Measurements from ENCODE around the gene TMEM132D.

Gene TMEM132D

DNA sequence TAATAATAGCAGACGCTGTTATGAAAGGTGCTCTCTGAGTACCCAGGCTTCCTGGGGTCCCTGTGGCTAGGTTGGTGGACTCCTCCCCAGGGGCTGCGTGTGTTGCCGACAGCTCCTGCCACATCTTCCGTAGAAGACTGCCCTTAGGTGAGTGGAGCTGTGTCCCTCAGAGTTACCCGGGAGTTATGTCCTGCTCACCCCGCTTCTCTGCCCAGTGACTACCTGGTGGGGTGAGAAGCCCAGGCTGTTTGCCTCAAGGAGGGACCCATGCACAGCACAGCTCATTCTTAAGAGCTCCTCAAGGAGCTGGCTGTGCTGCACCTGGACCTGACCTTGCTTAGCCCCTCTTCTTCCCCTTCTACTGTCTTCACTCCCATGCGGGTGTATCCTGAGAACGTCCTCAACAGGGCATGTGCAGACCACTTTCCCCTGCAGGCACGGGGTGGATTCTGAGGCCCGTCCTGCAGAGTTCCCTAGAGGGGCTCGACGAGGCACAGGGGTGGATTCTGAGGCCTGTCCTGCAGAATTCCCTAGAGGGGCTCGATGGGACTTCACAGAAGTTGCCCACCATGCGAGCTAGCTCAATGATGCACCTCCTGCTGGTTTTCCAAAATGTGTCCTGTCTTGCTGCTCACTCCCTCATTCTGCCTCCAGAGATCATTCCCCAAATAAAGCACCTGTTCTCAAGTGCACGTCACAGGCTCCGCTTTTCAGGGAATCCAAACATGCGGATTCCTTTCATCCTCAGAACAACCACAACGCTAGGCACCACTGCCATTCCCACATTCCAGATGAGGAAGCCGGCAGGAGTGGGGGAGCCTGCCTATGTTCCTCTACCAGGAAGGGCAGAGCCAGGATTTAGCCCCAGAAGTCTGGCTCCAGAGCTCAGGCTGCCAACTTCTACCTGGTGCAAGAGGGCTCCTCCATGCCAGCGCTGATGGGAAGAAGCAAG, 818.7 kb downstream of the TMEM132D start:
- no peak overlapping the region for H3K27ac ChIP-seq

DNA sequence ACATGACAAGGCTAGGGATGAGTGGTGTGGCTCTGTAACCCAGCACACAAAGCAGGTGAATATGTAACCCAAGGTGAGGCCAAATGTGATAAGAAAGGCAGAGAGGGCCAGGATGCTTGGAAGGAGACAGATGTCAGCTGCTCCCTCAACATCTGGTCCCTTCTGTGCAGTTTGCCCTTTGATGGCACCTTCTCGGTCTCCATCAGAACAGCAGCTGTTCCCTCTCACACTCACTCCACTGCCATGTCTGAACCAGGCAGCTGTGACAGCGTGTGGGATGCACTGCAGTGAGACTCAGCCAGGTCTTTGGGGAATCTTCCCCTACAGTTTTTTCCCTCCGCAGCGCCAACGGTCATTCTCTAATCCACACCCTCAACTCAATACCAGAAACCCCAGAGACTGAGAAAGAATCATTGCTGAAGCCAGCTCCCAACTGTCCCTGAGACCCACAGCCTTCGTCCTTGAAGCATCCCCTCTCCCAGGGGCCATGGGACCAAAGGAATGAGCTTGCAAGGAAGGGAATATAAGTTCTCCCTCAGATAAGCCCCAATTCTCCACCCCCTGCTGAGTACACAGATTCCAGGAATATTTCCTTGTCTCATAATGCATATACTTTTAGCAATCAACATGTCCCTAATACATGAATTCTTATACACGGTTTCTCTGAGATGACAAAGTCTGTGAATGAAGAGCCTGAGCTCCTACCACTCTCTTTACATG, 820.5 kb downstream of the TMEM132D start:
- no peaks in the 10 kb centered on the region for H3K79me2 ChIP-seq (ENCODE audit: insufficient read depth, low read depth)

More for the DNA sequence above, 818.7 kb downstream of the TMEM132D start:
- no peak overlapping the region for H3K9ac ChIP-seq
- H3K36me3 ChIP-seq (ENCODE audit: insufficient read depth) = no peaks in the 10 kb centered on the region
- no peaks in the 10 kb centered on the region for H4K20me1 ChIP-seq (ENCODE audit: insufficient read depth)
- no peak overlapping the region for H3K4me3 ChIP-seq (IDR thresholded peaks at IDR 0.05; ENCODE audit: insufficient read depth, low read depth, low read length)
- H2AFZ ChIP-seq (ENCODE audit: low read depth) = no peak overlapping the region
- H3K27me3 ChIP-seq (ENCODE audit: insufficient read depth, low read depth) = no peaks in the 10 kb centered on the region
- H3K79me2 ChIP-seq (ENCODE audit: insufficient read depth, low read depth) = no peaks in the 10 kb centered on the region
- no peak overlapping the region for H3K4me2 ChIP-seq
- TF ChIP-seq, protein P1, sequence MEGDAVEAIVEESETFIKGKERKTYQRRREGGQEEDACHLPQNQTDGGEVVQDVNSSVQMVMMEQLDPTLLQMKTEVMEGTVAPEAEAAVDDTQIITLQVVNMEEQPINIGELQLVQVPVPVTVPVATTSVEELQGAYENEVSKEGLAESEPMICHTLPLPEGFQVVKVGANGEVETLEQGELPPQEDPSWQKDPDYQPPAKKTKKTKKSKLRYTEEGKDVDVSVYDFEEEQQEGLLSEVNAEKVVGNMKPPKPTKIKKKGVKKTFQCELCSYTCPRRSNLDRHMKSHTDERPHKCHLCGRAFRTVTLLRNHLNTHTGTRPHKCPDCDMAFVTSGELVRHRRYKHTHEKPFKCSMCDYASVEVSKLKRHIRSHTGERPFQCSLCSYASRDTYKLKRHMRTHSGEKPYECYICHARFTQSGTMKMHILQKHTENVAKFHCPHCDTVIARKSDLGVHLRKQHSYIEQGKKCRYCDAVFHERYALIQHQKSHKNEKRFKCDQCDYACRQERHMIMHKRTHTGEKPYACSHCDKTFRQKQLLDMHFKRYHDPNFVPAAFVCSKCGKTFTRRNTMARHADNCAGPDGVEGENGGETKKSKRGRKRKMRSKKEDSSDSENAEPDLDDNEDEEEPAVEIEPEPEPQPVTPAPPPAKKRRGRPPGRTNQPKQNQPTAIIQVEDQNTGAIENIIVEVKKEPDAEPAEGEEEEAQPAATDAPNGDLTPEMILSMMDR (conservative IDR thresholded peaks at IDR 0.05; ENCODE audit: low read depth, low read length) = no peak
- H3K4me1 ChIP-seq (ENCODE audit: low read depth, poor library complexity, severe bottlenecking) = no peaks in the 10 kb centered on the region

DNA sequence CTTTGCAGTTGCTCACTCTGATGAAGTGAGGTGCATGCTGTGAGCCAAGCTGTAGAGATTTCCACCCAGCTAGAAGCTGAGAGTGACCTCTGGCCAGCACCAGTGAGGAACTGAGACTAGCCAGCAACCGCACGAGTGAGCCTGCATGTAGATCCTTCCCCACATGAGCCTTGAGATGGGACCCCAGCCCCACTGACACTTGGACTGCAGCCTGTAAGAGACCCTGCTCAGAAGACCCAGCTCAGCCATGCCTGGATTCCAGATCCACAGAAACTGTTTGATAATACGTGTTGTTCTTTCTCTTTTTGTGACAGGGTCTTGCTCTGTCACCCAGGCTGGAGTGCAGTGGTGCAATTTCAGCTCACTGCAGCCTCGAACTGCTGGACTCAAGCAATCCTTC, 821.4 kb downstream of the TMEM132D start:
- Histone ChIP-seq H3K4me2 (no peak overlapping the region), H4K20me1 (ENCODE audit: insufficient read depth) (no peaks in the 10 kb centered on the region), H3K27ac (no peak overlapping the region), H3K36me3 (ENCODE audit: insufficient read depth) (no peaks in the 10 kb centered on the region), H3K4me1 (ENCODE audit: low read depth, poor library complexity, severe bottlenecking) (no peaks in the 10 kb centered on the region), H3K9ac (no peak overlapping the region), H3K79me2 (ENCODE audit: insufficient read depth, low read depth) (no peaks in the 10 kb centered on the region), H3K4me3 (IDR thresholded peaks at IDR 0.05; ENCODE audit: insufficient read depth, low read depth, low read length) (no peak overlapping the region), H2AFZ (ENCODE audit: low read depth) (no peak overlapping the region), H3K27me3 (ENCODE audit: insufficient read depth, low read depth) (no peaks in the 10 kb centered on the region)
- TF ChIP-seq, protein P1 (conservative IDR thresholded peaks at IDR 0.05; ENCODE audit: low read depth, low read length) = no peak

More for the DNA sequence above, 820.5 kb downstream of the TMEM132D start:
- no peaks in the 10 kb centered on the region for H3K4me1 ChIP-seq (ENCODE audit: low read depth, poor library complexity, severe bottlenecking)
- H4K20me1 ChIP-seq (ENCODE audit: insufficient read depth) = no peaks in the 10 kb centered on the region
- no peak overlapping the region for H3K9ac ChIP-seq
- H3K4me3 ChIP-seq (IDR thresholded peaks at IDR 0.05; ENCODE audit: insufficient read depth, low read depth, low read length) = no peak overlapping the region
- TF ChIP-seq, protein P1 (conservative IDR thresholded peaks at IDR 0.05; ENCODE audit: low read depth, low read length) = no peak
- H2AFZ ChIP-seq (ENCODE audit: low read depth) = no peak overlapping the region
- H3K36me3 ChIP-seq (ENCODE audit: insufficient read depth) = no peaks in the 10 kb centered on the region
- H3K27me3 ChIP-seq (ENCODE audit: insufficient read depth, low read depth) = no peaks in the 10 kb centered on the region
- no peak overlapping the region for H3K4me2 ChIP-seq
- H3K27ac ChIP-seq = no peak overlapping the region

DNA sequence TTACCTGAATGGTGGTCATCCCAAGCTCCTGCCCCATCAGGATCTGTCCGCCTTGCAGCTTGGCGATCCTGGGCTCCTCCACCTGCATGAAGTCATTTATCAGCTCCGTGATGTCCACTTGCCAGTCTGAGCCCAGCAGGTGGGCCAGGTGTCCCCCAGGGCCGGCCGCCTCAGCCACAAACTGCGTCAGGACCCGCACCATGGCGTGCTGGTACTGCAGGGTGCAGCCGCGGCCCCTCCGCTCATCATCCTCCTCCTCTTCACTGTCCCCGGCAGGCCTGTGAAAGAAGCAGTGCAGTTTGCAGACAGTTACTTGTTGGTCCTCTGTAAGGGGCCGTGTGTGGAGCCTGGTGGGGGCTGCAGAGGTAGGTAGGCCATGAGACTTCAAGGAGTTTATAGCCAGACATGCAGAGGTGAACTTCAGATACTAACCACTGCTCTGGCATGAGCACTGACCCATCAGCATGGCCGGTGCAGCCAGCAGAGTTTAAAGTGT, 822.0 kb downstream of the TMEM132D start:
- Histone ChIP-seq H3K27me3 (ENCODE audit: insufficient read depth, low read depth) (no peaks in the 10 kb centered on the region), H3K9ac (no peak overlapping the region), H3K36me3 (ENCODE audit: insufficient read depth) (no peaks in the 10 kb centered on the region), H2AFZ (ENCODE audit: low read depth) (no peak overlapping the region), H3K27ac (no peak overlapping the region), H3K4me2 (no peak overlapping the region), H3K4me1 (ENCODE audit: low read depth, poor library complexity, severe bottlenecking) (no peaks in the 10 kb centered on the region), H3K79me2 (ENCODE audit: insufficient read depth, low read depth) (no peaks in the 10 kb centered on the region), H3K4me3 (IDR thresholded peaks at IDR 0.05; ENCODE audit: insufficient read depth, low read depth, low read length) (no peak overlapping the region), H4K20me1 (ENCODE audit: insufficient read depth) (no peaks in the 10 kb centered on the region)
- TF ChIP-seq, protein P1 (conservative IDR thresholded peaks at IDR 0.05; ENCODE audit: low read depth, low read length) = no peak
